MV-4-11 (cell line): ENCODE measurements around the gene GAPVD1.
"Not testable (repeated sequence)": the region's sequence is repeated elsewhere in the genome, so short reads cannot be mapped to it uniquely, and the experiment has no call there.

Experiments used
- DNase-seq: peaks from one replicate; lab custom pipeline; 2025; lab: John Stamatoyannopoulos, UW

Gene GAPVD1

GRCh38 chr9:125246261-125246667, 15.4 kb upstream of the GAPVD1 start:
- no peak for DNase-seq

- DNase-seq, result no peak
These were observed 7.4 kb upstream of the GAPVD1 start for GRCh38 chr9:125254231-125254630.

DNA sequence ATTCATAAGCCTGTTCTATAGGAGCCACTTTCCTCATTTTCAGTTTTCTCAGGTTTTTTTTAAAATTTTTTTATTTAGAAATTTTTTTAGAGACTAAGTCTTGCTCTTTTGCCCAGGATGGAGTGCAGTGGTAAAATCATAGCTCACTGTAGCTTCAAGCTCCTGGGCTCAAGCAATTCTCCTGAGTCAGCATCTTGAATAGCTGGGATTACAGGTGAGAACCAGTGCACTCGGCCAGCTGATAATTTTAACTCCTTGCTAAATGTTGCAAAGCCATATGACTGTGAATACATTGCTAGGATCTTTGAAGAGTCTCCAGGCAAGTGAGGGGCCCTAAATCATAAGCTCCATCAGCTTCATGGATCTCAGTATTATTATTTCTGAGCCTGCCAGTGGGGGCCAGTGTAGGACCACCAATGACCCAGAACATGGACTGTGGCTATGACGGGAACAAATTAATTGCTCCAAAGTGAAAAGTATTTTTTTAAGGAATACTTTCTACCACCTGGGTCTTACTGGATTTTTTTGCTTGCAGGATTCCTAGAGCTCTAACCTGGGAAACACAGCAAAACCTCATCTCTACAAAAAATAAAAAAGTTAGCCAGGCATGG, 5.7 kb upstream of the GAPVD1 start:
- DNase-seq, result peak; percentile 12

GRCh38 chr9:125258160-125258785, 3.4 kb upstream of the GAPVD1 start:
- DNase-seq, result no peak

GRCh38 chr9:125258832-125259534, 2.6 kb upstream of the GAPVD1 start:
- peak; percentile 96 for DNase-seq

- no peak for DNase-seq
These were observed 1.1 kb upstream of the GAPVD1 start for GRCh38 chr9:125260561-125260960.

- no peak for DNase-seq
These were observed 817 bp downstream of the GAPVD1 start for GRCh38 chr9:125262294-125262991.

- not testable (repeated sequence) for DNase-seq
These were observed 2.4 kb downstream of the GAPVD1 start for GRCh38 chr9:125264068-125264467.

GRCh38 chr9:125268394-125269013, 6.9 kb downstream of the GAPVD1 start:
- no peak for DNase-seq

DNA sequence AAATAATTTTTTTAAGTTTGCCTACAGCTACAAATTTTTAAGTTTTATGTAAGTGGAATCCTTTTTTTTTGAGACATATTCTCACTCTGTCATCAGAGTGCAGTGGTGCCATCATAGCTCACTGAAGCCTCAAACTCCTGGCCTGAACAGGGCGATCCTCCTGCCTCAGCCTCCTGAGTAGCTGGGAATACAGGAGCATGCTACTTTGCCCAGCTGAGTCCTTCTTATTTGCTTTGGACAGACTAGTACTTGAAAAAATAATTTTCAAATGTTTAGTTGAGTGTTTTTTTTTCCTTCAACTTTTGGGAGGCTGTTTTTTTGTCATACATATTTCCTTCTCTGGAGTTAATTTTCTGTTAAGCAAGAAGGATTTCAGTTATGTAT, 7.4 kb downstream of the GAPVD1 start:
- no peak for DNase-seq

DNA sequence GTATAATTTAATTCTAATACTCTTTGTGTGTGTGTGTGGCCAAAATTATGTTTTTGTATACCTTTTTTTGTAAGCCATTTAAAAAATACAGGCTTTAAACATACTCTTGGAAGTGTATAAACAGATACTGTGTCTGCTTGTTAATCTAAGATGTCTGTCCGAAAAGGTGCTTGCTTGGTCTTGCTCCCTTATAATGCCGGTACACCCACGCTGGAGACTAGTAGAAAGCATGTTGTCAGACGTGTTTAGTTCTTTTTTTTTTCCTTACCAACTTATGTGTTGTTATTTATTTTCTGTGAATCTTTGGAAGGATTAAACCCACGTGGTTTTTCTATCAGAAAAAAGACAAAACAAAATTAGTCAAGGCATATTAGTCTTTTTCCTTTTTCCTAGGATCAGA, 9.5 kb downstream of the GAPVD1 start:
- no peak for DNase-seq

GRCh38 chr9:125272697-125273096, 11.1 kb downstream of the GAPVD1 start:
- peak; percentile 19 for DNase-seq

DNA sequence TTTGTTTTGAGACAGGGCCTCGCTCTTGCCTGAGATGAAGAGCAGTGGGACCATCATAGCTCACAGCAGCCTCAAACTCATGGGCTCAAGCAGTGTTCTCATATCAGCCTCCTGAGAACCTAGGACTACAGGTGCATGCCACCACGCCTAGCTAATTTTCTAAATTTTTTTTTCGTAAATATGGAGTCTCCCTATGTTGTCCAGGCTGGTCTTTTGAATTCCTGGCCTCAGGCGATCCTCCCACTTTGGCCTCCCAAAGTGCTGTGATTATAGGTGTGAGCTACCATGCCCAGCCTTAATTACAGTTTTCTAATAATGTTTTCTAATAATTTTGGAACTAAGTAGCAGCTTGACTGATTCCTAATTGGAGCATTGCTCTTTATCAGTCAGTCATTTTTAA, 15.1 kb downstream of the GAPVD1 start:
- DNase-seq, result no peak

- DNase-seq, result no peak
These were observed 15.8 kb downstream of the GAPVD1 start for GRCh38 chr9:125277411-125277810.

DNA sequence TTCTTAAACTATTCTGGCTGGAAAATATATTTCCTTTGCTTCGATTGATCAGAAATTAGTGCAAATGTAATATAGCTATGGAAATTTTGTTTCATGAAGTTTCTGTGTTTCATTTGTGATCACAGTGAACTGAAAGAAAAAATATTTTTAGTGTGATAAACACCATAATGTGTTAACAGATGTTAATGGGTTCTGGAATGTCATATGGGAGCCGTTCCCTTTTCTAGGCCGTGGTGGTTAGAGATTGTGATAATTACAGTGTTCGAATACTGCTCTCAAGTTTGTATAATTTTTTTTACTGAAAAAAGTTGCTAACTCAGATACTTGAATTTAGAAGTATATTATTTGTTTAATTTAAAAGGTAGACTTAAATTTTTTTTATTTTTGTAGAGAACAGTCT, 19.3 kb downstream of the GAPVD1 start:
- DNase-seq, result no peak

DNA sequence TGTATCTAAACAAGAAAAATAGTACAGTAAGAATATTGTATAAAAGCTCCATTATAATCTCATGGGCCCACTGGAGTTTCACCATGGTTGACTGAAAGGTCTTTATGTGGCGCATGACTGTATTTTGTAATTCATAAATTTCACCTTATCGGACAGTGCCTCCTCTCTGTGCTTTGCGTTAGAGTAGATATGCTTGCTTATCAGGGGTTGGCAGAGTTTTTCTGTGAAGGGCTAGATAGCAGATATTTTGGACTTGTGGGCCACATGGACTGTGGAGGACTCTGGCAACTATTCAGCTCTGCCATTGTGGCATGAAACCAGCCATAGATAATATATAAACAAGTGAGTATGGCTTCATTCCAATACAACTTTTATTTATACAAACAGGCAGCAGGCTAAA, 23.2 kb downstream of the GAPVD1 start:
- no peak for DNase-seq

DNA sequence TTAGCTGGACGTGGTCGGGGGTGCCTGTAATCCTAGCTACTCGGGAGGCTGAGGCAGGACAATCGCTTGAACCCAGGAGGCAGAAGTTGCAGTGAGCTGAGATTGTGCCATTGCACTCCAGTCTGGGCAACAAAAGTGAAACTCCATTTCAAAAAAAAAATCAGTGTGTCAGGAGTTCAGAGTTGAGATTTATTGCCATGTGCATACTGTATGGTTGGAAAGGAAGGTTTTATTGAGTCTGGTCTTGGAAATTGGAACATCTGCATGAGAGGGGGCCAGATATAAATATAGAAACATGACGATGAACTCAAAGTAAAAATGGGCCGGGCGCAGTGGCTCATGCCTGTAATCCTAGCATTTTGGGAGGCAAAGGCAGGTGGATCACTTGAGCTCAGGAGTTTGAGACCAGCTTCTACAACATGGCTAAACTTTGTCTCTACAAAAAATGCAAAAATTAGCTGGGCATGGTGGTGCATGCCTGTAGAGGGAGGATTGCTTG, 25.4 kb downstream of the GAPVD1 start:
- DNase-seq, result not testable (repeated sequence)

DNA sequence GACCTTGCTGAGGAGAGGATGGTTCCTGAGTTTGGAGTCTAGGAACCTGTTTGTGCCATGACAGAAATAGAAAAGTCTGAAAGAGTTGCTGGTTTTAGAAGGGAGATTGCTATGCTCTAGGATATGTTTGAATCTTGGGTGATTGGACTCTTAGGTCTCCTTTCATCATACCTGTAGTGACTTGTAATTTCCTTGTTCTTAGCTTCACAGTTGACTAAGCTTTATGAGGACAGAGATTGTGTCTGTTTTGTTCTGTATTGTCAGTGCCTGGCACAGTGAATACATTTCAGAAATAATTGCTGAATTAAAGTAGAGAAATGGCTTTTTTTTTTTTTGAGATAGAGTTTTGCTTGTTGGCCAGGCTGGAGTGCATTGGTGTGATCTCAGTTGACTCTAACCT, 31.5 kb downstream of the GAPVD1 start:
- no peak for DNase-seq

- DNase-seq, result no peak
These were observed 34.0 kb downstream of the GAPVD1 start for GRCh38 chr9:125295657-125296056.

GRCh38 chr9:125296843-125297372, 35.3 kb downstream of the GAPVD1 start:
- no peak for DNase-seq

DNA sequence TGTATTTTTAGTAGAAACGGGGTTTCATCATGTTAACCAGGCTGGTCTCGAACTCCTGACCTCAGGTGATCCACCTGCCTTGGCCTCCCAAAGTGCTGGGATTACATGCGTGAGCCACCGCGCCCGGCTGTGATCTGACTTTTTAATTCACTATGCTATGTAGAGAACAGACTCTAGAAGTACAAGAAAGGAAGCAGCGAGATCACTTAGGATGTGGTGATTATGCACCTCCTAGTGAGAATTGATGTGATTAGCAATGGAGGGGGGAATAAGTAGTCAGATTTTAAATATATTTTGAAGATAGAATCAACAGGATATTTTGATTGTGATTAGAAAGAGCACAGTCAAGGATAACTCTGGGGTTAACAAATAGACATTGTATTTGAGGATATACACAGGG, 36.3 kb downstream of the GAPVD1 start:
- DNase-seq, result no peak

- no peak for DNase-seq
These were observed 40.6 kb downstream of the GAPVD1 start for GRCh38 chr9:125302241-125302640.
